Ovary (tissue), 3 donors: ENCODE data around the gene RSRC2.

Source experiments
- CTCF ChIP-seq, 3 donors: fragments of 450-650 bp in 2 of 3; fragments of 200-600 bp in 1 of 3; IDR thresholded peaks; one replicate each; pipeline versions ENCODE4 v1.5.1 to v1.8.0; 2016 to 2022; ENCODE audit warnings: antibody characterized with exemption in 3 of 3, mild to moderate bottlenecking in 1 of 3
- EP300 ChIP-seq: sonication (generic); formaldehyde crosslinking; IDR thresholded peaks from one replicate; pipeline ENCODE4 v1.6.1; 2017; ENCODE audit warnings: antibody characterized with exemption
- POLR2A ChIP-seq: fragments of 450-650 bp; IDR thresholded peaks from one replicate; pipeline ENCODE4 v1.6.1; 2017; ENCODE audit warnings: antibody characterized with exemption, mild to moderate bottlenecking, moderate library complexity
- donor health status: DM: no; HTN: no; CAD: no.

DNA sequence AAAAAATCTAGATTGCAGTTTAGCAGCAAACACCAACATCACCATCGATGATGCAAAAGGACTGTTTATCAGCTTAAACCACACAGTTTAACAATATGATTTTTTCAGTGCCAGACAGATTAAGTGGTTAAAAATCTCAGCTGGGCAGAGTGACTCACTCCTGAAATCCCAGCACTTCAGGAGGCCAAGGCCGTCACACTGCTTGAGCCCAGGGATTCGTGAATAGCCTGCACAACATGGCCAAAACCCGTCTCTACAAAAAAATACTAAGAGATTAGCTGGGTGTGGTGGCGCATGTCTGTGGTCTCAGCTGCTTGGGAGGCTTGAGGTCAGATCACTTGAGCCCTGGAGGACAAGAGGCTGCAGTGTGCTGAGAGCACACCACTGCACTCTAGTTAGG lies 8.9 kb downstream of the RSRC2 start:
- TF ChIP-seq CTCF (IDR thresholded peaks at IDR 0.05) (no peak), POLR2A (no peak), EP300 (no peak)
